ENCODE measurements around the gene ZNF212. TPM values are rescaled to one million over a fixed set of nuclear protein-coding genes. Genes with fewer than 3 reads are reported as not detected.

Gene ZNF212
- polyA plus RNA-seq, 1 donor: 14.0 TPM

Other genes starting within 250 kb of the ZNF212 start
- 134 TPM for gene PDIA4, start 211.1 kb upstream of the ZNF212 start, polyA plus RNA-seq
- gene ZNF786, start 148.9 kb upstream of the ZNF212 start, polyA plus RNA-seq: 8.5 TPM
- 4.3 TPM for gene ZNF425, start 113.3 kb upstream of the ZNF212 start, polyA plus RNA-seq
- gene ZNF398, start 92.2 kb upstream of the ZNF212 start, polyA plus RNA-seq: 11.1 TPM
- 25.1 TPM for gene ZNF282, start 44.1 kb upstream of the ZNF212 start, polyA plus RNA-seq
- 12.1 TPM for gene ZNF783, start 22.5 kb downstream of the ZNF212 start, polyA plus RNA-seq
- 10.2 TPM for gene ZNF777, start 221.4 kb downstream of the ZNF212 start, polyA plus RNA-seq

Measured in large intestine (tissue), 1 donor.